SK-N-MC (cell line): ENCODE data around the gene CHRFAM7A.
"Not testable (repeated sequence)": the region's sequence is repeated elsewhere in the genome, so short reads cannot be mapped to it uniquely, and the experiment has no call there.

Experiments used
- EZH2 ChIP-seq: fragments of 200-600 bp; sonication (generic); IDR thresholded peaks from one replicate; pipeline ENCODE4 v1.6.1; 2017; ENCODE audit warnings: antibody characterized with exemption
- FOXP2 ChIP-seq: optimal IDR thresholded peaks from 2 replicates; pipeline ENCODE3; 2011; ENCODE audit warnings: mild to moderate bottlenecking, moderate library complexity; ENCODE audit not compliant: insufficient read depth; ENCODE audit errors: extremely low read length, control extremely low read depth
- POLR2AphosphoS5 ChIP-seq: IDR thresholded peaks from 2 replicates; pipeline ENCODE4 v1.6.1; 2012; ENCODE audit warnings: mild to moderate bottlenecking, low read depth, low read length, borderline replicate concordance

- TF ChIP-seq EZH2, POLR2AphosphoS5, FOXP2: not testable (repeated sequence)
Observed at GRCh38 chr15:30377082-30377413, 16.3 kb downstream of the CHRFAM7A start.
